Right atrium auricular region (tissue), 2 donors: ENCODE data around the gene PHKB. TPM values are rescaled to one million over a fixed set of nuclear protein-coding genes. Genes with fewer than 3 reads are reported as not detected.

Source experiments
- DNase-seq: peaks from one replicate; pipeline ENCODE4 v3.0.0-alpha.2; 2019; ENCODE audit warnings: low spot score
- H3K27ac ChIP-seq, 2 donors: fragments of 200-600 bp; sonication (generic); 1 replicate in 1 of 2; 2 replicates in 1 of 2; pipeline ENCODE4 v1.5.1; 2016 to 2019
- H3K27me3 ChIP-seq, 2 donors: fragments of 200-600 bp; sonication (generic); one replicate each; pipeline versions ENCODE4 v1.5.1 to v1.6.0; 2017 to 2019
- H3K36me3 ChIP-seq: fragments of 200-600 bp; sonication (generic); one replicate; pipeline ENCODE4 v1.5.1; 2016
- H3K4me1 ChIP-seq, 2 donors: fragments of 200-600 bp; sonication (generic); one replicate each; pipeline versions ENCODE4 v1.5.1 to v1.6.0; 2017 to 2019
- H3K4me3 ChIP-seq, 2 donors: fragments of 200-600 bp; sonication (generic); 1 replicate in 1 of 2; 2 replicates in 1 of 2; pipeline ENCODE4 v1.5.1; 2017 to 2019; ENCODE audit warnings: mild to moderate bottlenecking in 1 of 2, moderate library complexity in 1 of 2
- H3K9me3 ChIP-seq, 2 donors: fragments of 200-600 bp; sonication (generic); one replicate each; pipeline ENCODE4 v1.5.1; 2019
- CTCF ChIP-seq, 2 donors: fragments of 200-600 bp; sonication (generic); IDR thresholded peaks; one replicate each; pipeline ENCODE4 v1.5.1; 2019; ENCODE audit warnings: antibody characterized with exemption in 2 of 2
- total RNA-seq, 2 donors: library from RNA; depleted of rRNA; stranded (reverse); fragments of >200 nt; gene quantifications; one replicate each; pipeline ENCODE4 v1.1.0, GENCODE V29; 2016

The PHKB gene
- total RNA-seq, 2 donors from 2014 or later: 43.4 to 43.7 TPM

GRCh38 chr16:47638175-47638574 is 177.0 kb downstream of the PHKB start:
- Histone ChIP-seq H3K9me3 (no peaks in the 10 kb centered on the region), H3K27ac (no peak overlapping the region), H3K4me1 (peaks cover 0 to 4% of the 10 kb centered on the region in 2 donors), H3K36me3 (no peaks in the 10 kb centered on the region), H3K4me3 (no peak overlapping the region), H3K27me3 (no peaks in the 10 kb centered on the region)
- no peak for DNase-seq
- no peak for TF ChIP-seq CTCF (IDR thresholded peaks at IDR 0.05)

GRCh38 chr16:47640661-47641060 is 179.5 kb downstream of the PHKB start:
- H3K27me3 ChIP-seq: no peaks in the 10 kb centered on the region

GRCh38 chr16:47643323-47644000 is 182.3 kb downstream of the PHKB start:
- DNase-seq: no peak
- Histone ChIP-seq H3K36me3 (peaks cover 3% of the 10 kb centered on the region), H3K27ac (no peak overlapping the region), H3K4me1 (peaks cover 0 to 19% of the 10 kb centered on the region in 2 donors), H3K4me3 (no peak overlapping the region), H3K27me3 (no peaks in the 10 kb centered on the region), H3K9me3 (no peaks in the 10 kb centered on the region)
- no peak for TF ChIP-seq CTCF (IDR thresholded peaks at IDR 0.05)

More at GRCh38 chr16:47640661-47641060, 179.5 kb downstream of the PHKB start:
- Histone ChIP-seq H3K4me3 (no peak overlapping the region), H3K4me1 (peaks cover 0 to 19% of the 10 kb centered on the region in 2 donors), H3K27ac (no peak overlapping the region), H3K36me3 (no peaks in the 10 kb centered on the region), H3K9me3 (no peaks in the 10 kb centered on the region)
- TF ChIP-seq CTCF (IDR thresholded peaks at IDR 0.05): no peak
- no peak for DNase-seq

- peaks cover 0 to 19% of the 10 kb centered on the region in 2 donors for H3K4me1 ChIP-seq
- H3K4me3 ChIP-seq: no peak overlapping the region
- peaks cover 10% of the 10 kb centered on the region for H3K36me3 ChIP-seq
- no peaks in the 10 kb centered on the region for H3K9me3 ChIP-seq
- H3K27me3 ChIP-seq: no peaks in the 10 kb centered on the region
- TF ChIP-seq CTCF (IDR thresholded peaks at IDR 0.05): no peak
- DNase-seq: no peak
- H3K27ac ChIP-seq: no peak overlapping the region
Measured at GRCh38 chr16:47644166-47644565, 183.0 kb downstream of the PHKB start.

- H3K4me1 ChIP-seq: peaks cover 0 to 19% of the 10 kb centered on the region in 2 donors
- no peaks in the 10 kb centered on the region for H3K27me3 ChIP-seq
- H3K4me3 ChIP-seq: no peak overlapping the region
- no peak for DNase-seq
- H3K36me3 ChIP-seq: peaks cover 14% of the 10 kb centered on the region
- no peak for TF ChIP-seq CTCF (IDR thresholded peaks at IDR 0.05)
- H3K9me3 ChIP-seq: no peaks in the 10 kb centered on the region
- H3K27ac ChIP-seq: no peak overlapping the region
Measured at GRCh38 chr16:47644661-47645060, 183.5 kb downstream of the PHKB start.

- Histone ChIP-seq H3K4me3 (no peak overlapping the region), H3K36me3 (peaks cover 22% of the 10 kb centered on the region), H3K9me3 (no peaks in the 10 kb centered on the region), H3K4me1 (peaks cover 0 to 19% of the 10 kb centered on the region in 2 donors), H3K27ac (no peak overlapping the region), H3K27me3 (no peaks in the 10 kb centered on the region)
- no peak for TF ChIP-seq CTCF (IDR thresholded peaks at IDR 0.05)
- no peak for DNase-seq
Measured at GRCh38 chr16:47646914-47647313, 185.8 kb downstream of the PHKB start.
